HG03439 (cell line): ENCODE measurements around the gene NVL.

ENCODE experiments used
- ATAC-seq: cut with Tn5 transposase; IDR thresholded peaks from one replicate; pipeline ENCODE4 v1.9.1; 2021; ENCODE audit warnings: mild to moderate bottlenecking, moderate library complexity; ENCODE audit not compliant: unreplicated experiment

The NVL gene

GRCh38 chr1:224201383-224201782, 128.6 kb downstream of the NVL start:
- no peak for ATAC-seq

- no peak for ATAC-seq
These were observed 130.3 kb downstream of the NVL start for GRCh38 chr1:224199679-224200078.

- ATAC-seq = no peak
These were observed 131.4 kb downstream of the NVL start for GRCh38 chr1:224198572-224198971.

GRCh38 chr1:224196813-224197600, 133.0 kb downstream of the NVL start:
- ATAC-seq = no peak

- ATAC-seq = no peak
These were observed 136.5 kb downstream of the NVL start for GRCh38 chr1:224193319-224193966.

GRCh38 chr1:224192082-224192788, 137.7 kb downstream of the NVL start:
- no peak for ATAC-seq

GRCh38 chr1:224189561-224189960, 140.4 kb downstream of the NVL start:
- no peak for ATAC-seq

GRCh38 chr1:224188286-224188685, 141.7 kb downstream of the NVL start:
- ATAC-seq = no peak

GRCh38 chr1:224185208-224185607, 144.8 kb downstream of the NVL start:
- ATAC-seq = no peak

GRCh38 chr1:224183591-224184312, 146.2 kb downstream of the NVL start:
- peak; percentile 48 for ATAC-seq

GRCh38 chr1:224182866-224183590, 146.9 kb downstream of the NVL start, which contains the start of gene DEGS1:
Gene DEGS1 (plus strand): TSS chr1:224183240. CDS start chr1:224183337, 97 bp downstream.
- ATAC-seq = peak; percentile 68

GRCh38 chr1:224182057-224182865, 147.7 kb downstream of the NVL start:
- ATAC-seq = peak; percentile 36

- ATAC-seq = no peak
These were observed 148.5 kb downstream of the NVL start for GRCh38 chr1:224181453-224181810.

- ATAC-seq = no peak
These were observed 149.1 kb downstream of the NVL start for GRCh38 chr1:224180783-224181452.

GRCh38 chr1:224178894-224179293, 151.1 kb downstream of the NVL start:
- no peak for ATAC-seq

GRCh38 chr1:224177356-224177999, 152.5 kb downstream of the NVL start:
- no peak for ATAC-seq
